HCT116 (cell line): ENCODE results near the gene FRMPD1. TPM values are rescaled to one million over a fixed set of nuclear protein-coding genes. Genes with fewer than 3 reads are reported as not detected.

Experiments
- ATAC-seq: fragments of 200-7000 bp; cut with Tn5 transposase; 2 replicates; pipeline ENCODE4 v1.9.1; 2020; ENCODE audit warnings: mild to moderate bottlenecking, moderate library complexity
- BruUV-seq: library from RNA; stranded (reverse); fragments of 400-500 nt; replicated peaks from 2 replicates; lab custom pipeline; 2021; lab: Mats Ljungman, UMichigan
- CTCF ChIA-PET: fragments of 300-600 bp; sonication (Branson Sonifier 250); formaldehyde crosslinking; loops from one replicate; lab custom pipeline; 2021; ENCODE audit warnings: antibody characterized with exemption; lab: Charles Lee
- POLR2A ChIA-PET: fragments of 300-600, 350-600 bp; sonication (Branson Sonifier 250); formaldehyde crosslinking; loops from one replicate; lab custom pipeline; 2021; ENCODE audit warnings: antibody characterized with exemption; lab: Charles Lee
- RAD21 ChIA-PET, 2 experiments: fragments of 300-600 bp; sonication (Branson Sonifier 250); formaldehyde crosslinking; loops; one replicate each; lab custom pipeline; 2023; ENCODE audit warnings: low total read pairs in 2 of 2; ENCODE audit not compliant: uncharacterized antibody in 2 of 2, unreplicated experiment in 2 of 2, low non-redundant PET in 1 of 2; lab: Charles Lee
- DNase-seq: peaks from one replicate; pipeline ENCODE4 v3.0.0-alpha.2; 2010; ENCODE audit warnings: low read depth, low spot score
- H2AFZ ChIP-seq: fragments of 200-600 bp; shearing (Covaris generic), sonication (generic); 2 replicates; pipeline ENCODE4 v1.6.1; 2017; ENCODE audit warnings: low read depth, mixed run types, mixed read lengths, antibody characterized with exemption, low read length; ENCODE audit not compliant: poor library complexity, severe bottlenecking
- H3K27ac ChIP-seq: 2 replicates; pipeline ENCODE4 v1.5.1; 2012; ENCODE audit warnings: low read depth, low read length
- H3K27me3 ChIP-seq: fragments of 200-600 bp; sonication (generic); 2 replicates; pipeline ENCODE4 v1.6.1; 2016; ENCODE audit warnings: mixed run types, low read length, mixed read lengths; ENCODE audit not compliant: insufficient read depth
- H3K36me3 ChIP-seq, 2 experiments: fragments of 200-500 bp in 1 of 2; fragments of 200-600 bp in 1 of 2; sonication (Bioruptor generic) in 1 of 2; sonication (generic) in 1 of 2; 2 replicates each; pipeline versions ENCODE4 v1.5.1 to v1.6.1; 2014 to 2016; ENCODE audit warnings: low read length in 2 of 2, inconsistent platforms in 1 of 2, mixed read lengths in 1 of 2, mixed run types in 1 of 2; ENCODE audit not compliant: insufficient read depth in 2 of 2, control insufficient read depth in 1 of 2
- H3K4me1 ChIP-seq, 2 experiments: fragments of 200-600 bp in 1 of 2; sonication (generic) in 1 of 2; 2 replicates each; pipeline versions ENCODE4 v1.5.1 to v1.6.1; 2012 to 2017; ENCODE audit warnings: low read length in 2 of 2, inconsistent platforms in 1 of 2, mild to moderate bottlenecking in 1 of 2, mixed read lengths in 1 of 2, mixed run types in 1 of 2, moderate library complexity in 1 of 2; ENCODE audit not compliant: insufficient read depth in 2 of 2, control insufficient read depth in 1 of 2
- H3K4me2 ChIP-seq: fragments of 200-600 bp; sonication (generic); 2 replicates; pipeline ENCODE4 v1.6.1; 2017; ENCODE audit warnings: mixed run types, low read length, mixed read lengths
- H3K4me3 ChIP-seq, 2 experiments: fragments of 200-600 bp in 1 of 2; sonication (generic) in 1 of 2; replicated peaks in 1 of 2; 2 replicates each; pipeline ENCODE4 v1.5.1; 2011 to 2016; ENCODE audit warnings: low read length in 2 of 2, control low read depth in 1 of 2, low read depth in 1 of 2, mild to moderate bottlenecking in 1 of 2, mixed read lengths in 1 of 2, mixed run types in 1 of 2
- H3K79me2 ChIP-seq: fragments of 200-600 bp; sonication (generic); 2 replicates; pipeline ENCODE4 v1.6.1; 2017; ENCODE audit warnings: mild to moderate bottlenecking, mixed run types, low read length, moderate library complexity, mixed read lengths; ENCODE audit not compliant: insufficient read depth
- H3K9ac ChIP-seq: fragments of 200-600 bp; sonication (generic); 2 replicates; pipeline ENCODE4 v1.6.1; 2016; ENCODE audit warnings: low read length, mixed read lengths
- H3K9me2 ChIP-seq: fragments of 200-600 bp; sonication (generic), shearing (Covaris generic); 2 replicates; pipeline ENCODE4 v1.6.1; 2017; ENCODE audit warnings: mixed run types, mild to moderate bottlenecking, moderate library complexity; ENCODE audit not compliant: insufficient read depth
- H3K9me3 ChIP-seq, 2 experiments: fragments of 200-500 bp in 1 of 2; fragments of 200-600 bp in 1 of 2; sonication (Bioruptor generic) in 1 of 2; sonication (generic) in 1 of 2; 2 replicates each; pipeline ENCODE4 v1.6.1; 2014 to 2017; ENCODE audit warnings: low read length in 2 of 2, mixed read lengths in 2 of 2, inconsistent platforms in 1 of 2, low read depth in 1 of 2, mild to moderate bottlenecking in 1 of 2, mixed run types in 1 of 2, moderate library complexity in 1 of 2; ENCODE audit not compliant: control insufficient read depth in 1 of 2, insufficient read depth in 1 of 2
- H4K20me1 ChIP-seq: fragments of 200-600 bp; sonication (generic), shearing (Covaris generic); 2 replicates; pipeline ENCODE4 v1.6.1; 2017; ENCODE audit warnings: mixed run types, mild to moderate bottlenecking, moderate library complexity; ENCODE audit not compliant: insufficient read depth
- CBX3 ChIP-seq: IDR thresholded peaks from 2 replicates; pipeline ENCODE4 v1.6.1; 2012; ENCODE audit warnings: low read depth
- CEBPB ChIP-seq: IDR thresholded peaks from 2 replicates; pipeline ENCODE4 v1.6.1; 2012; ENCODE audit warnings: low read depth
- EGR1 ChIP-seq: IDR thresholded peaks from 2 replicates; pipeline ENCODE4 v1.6.1; 2012; ENCODE audit warnings: low read depth
- ELF1 ChIP-seq: IDR thresholded peaks from 2 replicates; pipeline ENCODE4 v1.6.1; 2012; ENCODE audit warnings: low read depth, borderline replicate concordance
- FOSL1 ChIP-seq: IDR thresholded peaks from 2 replicates; pipeline ENCODE4 v1.6.1; 2012; ENCODE audit warnings: low read depth
- JUND ChIP-seq: IDR thresholded peaks from 2 replicates; pipeline ENCODE4 v1.6.1; 2012
- POLR2A ChIP-seq: IDR thresholded peaks from 2 replicates; pipeline ENCODE4 v1.7.0; 2011; ENCODE audit warnings: borderline replicate concordance; ENCODE audit not compliant: insufficient read depth, insufficient read length; ENCODE audit errors: extremely low read depth
- RAD21 ChIP-seq: IDR thresholded peaks from 2 replicates; pipeline ENCODE4 v1.6.1; 2012; ENCODE audit warnings: low read depth, mild to moderate bottlenecking
- SIN3A ChIP-seq: IDR thresholded peaks from 2 replicates; pipeline ENCODE4 v1.6.1; 2012; ENCODE audit warnings: low read depth
- SRF ChIP-seq: IDR thresholded peaks from 2 replicates; pipeline ENCODE4 v1.6.1; 2012; ENCODE audit warnings: low read depth
- TCF7L2 ChIP-seq: IDR thresholded peaks from 2 replicates; pipeline ENCODE4 v1.7.0; 2011; ENCODE audit warnings: borderline replicate concordance, inconsistent platforms; ENCODE audit not compliant: insufficient read depth, insufficient read length; ENCODE audit errors: extremely low read depth
- ZFX ChIP-seq: fragments of 450-650 bp; IDR thresholded peaks from 2 replicates; pipeline ENCODE4 v1.6.1; 2017
- ZNF274 ChIP-seq: fragments of 200-500 bp; sonication (Bioruptor generic); IDR thresholded peaks from 2 replicates; pipeline ENCODE4 v1.6.1; 2014; ENCODE audit warnings: mild to moderate bottlenecking, low read depth, low read length, inconsistent platforms
- intact Hi-C: fragments of 100-400 bp; cut with micrococcal nuclease; formaldehyde crosslinking; loops from 2 replicates; pipeline ENCODE4 v1.10.0; 2022
- total RNA-seq: library from RNA; stranded (reverse); gene quantifications from one replicate; pipeline ENCODE4 v1.2.1, GENCODE V29; 2021; ENCODE audit not compliant: unreplicated experiment
- TF ChIP-seq, protein P1 (sequence below): IDR thresholded peaks from 2 replicates; pipeline ENCODE4 v1.6.1; 2012
- TF ChIP-seq, protein P2 (sequence below): IDR thresholded peaks from 2 replicates; pipeline ENCODE4 v1.6.1; 2012

FRMPD1 gene
- total RNA-seq, 1 experiment from 2014 or later = 0.52 TPM

GRCh38 chr9:37732952-37733351, 82.2 kb downstream of the FRMPD1 start:
- Histone ChIP-seq H3K27ac (no peak overlapping the region), H3K4me2 (no peak overlapping the region), H4K20me1 (no peaks in the 10 kb centered on the region), H3K9me3 (no peaks in the 10 kb centered on the region), H3K79me2 (no peaks in the 10 kb centered on the region), H2AFZ (no peak overlapping the region), H3K9me2 (no peaks in the 10 kb centered on the region), H3K27me3 (peaks cover 28% of the 10 kb centered on the region), H3K9ac (no peak overlapping the region), H3K4me3 (no peak overlapping the region), H3K4me1 (no peaks in the 10 kb centered on the region), H3K36me3 (no peaks in the 10 kb centered on the region)
- ChIA-PET POLR2A (no interaction called here), RAD21 (no interaction called here), CTCF (no interaction called here)
- DNase-seq (no peak), ATAC-seq (no peak)
- BruUV-seq = no TSS peak
- TF ChIP-seq TCF7L2 (no peak), ZNF274 (no peak), SIN3A (no peak), FOSL1 (no peak), JUND (no peak), CBX3 (no peak), SRF (no peak)
- intact Hi-C loops = no loop called here

DNA sequence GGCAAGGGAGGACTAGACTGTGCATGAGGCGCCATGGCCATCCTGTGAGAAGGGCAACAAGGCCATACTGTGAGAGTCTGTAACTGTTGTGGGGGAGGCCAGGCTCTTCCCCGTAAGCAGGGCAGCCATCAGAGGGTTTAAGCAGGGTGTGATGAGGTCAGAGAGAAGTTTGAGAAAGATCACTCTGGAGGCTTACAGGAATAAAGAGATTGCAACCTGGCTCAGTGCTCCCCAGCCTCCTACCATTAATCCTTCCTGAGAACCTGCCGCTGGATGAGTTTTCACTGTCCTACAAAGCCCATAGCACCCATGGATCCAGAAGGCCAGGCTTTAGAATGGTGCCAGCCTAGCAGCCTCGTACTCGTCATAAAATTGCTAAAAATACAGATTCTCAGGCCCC, 88.5 kb downstream of the FRMPD1 start:
- H3K9me3 ChIP-seq = no peaks in the 10 kb centered on the region
- no peak for DNase-seq
- no peaks in the 10 kb centered on the region for H3K4me1 ChIP-seq
- H3K36me3 ChIP-seq = no peaks in the 10 kb centered on the region
- no peaks in the 10 kb centered on the region for H3K9me2 ChIP-seq
- no peak overlapping the region for H2AFZ ChIP-seq
- H3K27ac ChIP-seq = no peak overlapping the region
- no peak for ATAC-seq
- RAD21 ChIA-PET = no interaction called here
- no peak overlapping the region for H3K4me2 ChIP-seq
- no TSS peak for BruUV-seq
- intact Hi-C loops = no loop called here
- TF ChIP-seq ZFX (no peak), CBX3 (no peak), SRF (no peak), POLR2A (no peak), CEBPB (no peak), EGR1 (no peak), RAD21 (no peak), ELF1 (no peak), TCF7L2 (no peak)
- TF ChIP-seq, protein P1, sequence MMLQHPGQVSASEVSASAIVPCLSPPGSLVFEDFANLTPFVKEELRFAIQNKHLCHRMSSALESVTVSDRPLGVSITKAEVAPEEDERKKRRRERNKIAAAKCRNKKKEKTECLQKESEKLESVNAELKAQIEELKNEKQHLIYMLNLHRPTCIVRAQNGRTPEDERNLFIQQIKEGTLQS = no peak
- TF ChIP-seq, protein P2, sequence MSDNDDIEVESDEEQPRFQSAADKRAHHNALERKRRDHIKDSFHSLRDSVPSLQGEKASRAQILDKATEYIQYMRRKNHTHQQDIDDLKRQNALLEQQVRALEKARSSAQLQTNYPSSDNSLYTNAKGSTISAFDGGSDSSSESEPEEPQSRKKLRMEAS = no peak
- no peak overlapping the region for H3K4me3 ChIP-seq
- CTCF ChIA-PET = no interaction called here
- no peaks in the 10 kb centered on the region for H4K20me1 ChIP-seq
- no peaks in the 10 kb centered on the region for H3K79me2 ChIP-seq
- peaks cover 9% of the 10 kb centered on the region; the same call in 1 of the 2 replicates for H3K27me3 ChIP-seq
- POLR2A ChIA-PET = no interaction called here
- H3K9ac ChIP-seq = no peak overlapping the region
